ENCODE results near the gene MAPT.

Gene MAPT

DNA sequence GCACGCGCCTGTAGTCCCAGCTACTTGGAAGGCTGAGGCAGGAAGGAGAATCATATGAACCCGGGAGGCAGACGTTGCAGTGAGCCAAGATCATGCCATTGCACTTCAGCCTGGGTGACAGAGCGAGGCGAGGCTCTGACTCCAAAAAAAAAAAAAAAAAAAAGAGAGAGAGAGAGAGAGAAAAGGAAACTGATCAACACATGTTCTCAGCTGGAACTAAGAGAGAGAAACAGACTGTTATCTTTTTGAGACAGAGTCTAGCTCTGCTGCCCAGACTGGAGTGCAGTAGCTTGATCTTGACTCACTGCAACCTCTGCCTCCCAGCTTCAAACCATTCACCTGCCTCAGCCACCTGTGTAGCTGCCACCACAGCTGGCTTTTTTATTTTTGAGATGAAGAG lies 165.1 kb downstream of the MAPT start:
- in situ Hi-C loops (cut with HindIII; ENCODE audit: low pct_ligation_motif_present, low sequenced_read_pairs), result no loop called here
- peaks cover 3% of the 10 kb centered on the region for H3K36me3 ChIP-seq (replicated peaks)
- no peak for DNase-seq
- H3K27ac ChIP-seq, result no peak overlapping the region
- no peak overlapping the region for H3K4me3 ChIP-seq (ENCODE audit: low read depth, low read length)
- TF ChIP-seq CTCF (IDR thresholded peaks at IDR 0.05; ENCODE audit: low read depth, low read length, missing control alignments), result no peak
- no peaks in the 10 kb centered on the region for H3K27me3 ChIP-seq (replicated peaks)

DNA sequence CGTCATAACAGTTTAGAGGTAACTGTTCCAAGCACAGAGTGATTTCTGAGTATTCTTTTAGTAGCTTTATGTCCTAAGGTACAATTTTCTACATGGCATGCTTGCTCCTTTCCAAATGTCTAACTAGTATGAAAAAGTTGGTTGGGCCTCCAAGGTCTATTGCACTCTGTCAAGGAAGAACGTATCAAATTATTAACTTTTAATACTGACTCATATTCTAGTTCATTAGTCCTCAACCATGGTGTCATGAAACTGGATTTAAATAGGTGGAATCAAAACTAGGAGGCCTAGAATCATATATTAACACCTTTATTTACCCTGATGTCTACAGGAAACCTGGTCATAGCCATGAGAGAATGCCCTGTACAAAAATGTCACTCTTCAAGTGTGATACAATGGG lies 166.1 kb downstream of the MAPT start:
- no peaks in the 10 kb centered on the region for H3K27me3 ChIP-seq (replicated peaks)
- H3K27ac ChIP-seq, result no peak overlapping the region
- in situ Hi-C loops (cut with HindIII; ENCODE audit: low pct_ligation_motif_present, low sequenced_read_pairs), result no loop called here
- DNase-seq, result no peak
- peaks cover 7% of the 10 kb centered on the region for H3K36me3 ChIP-seq (replicated peaks)
- TF ChIP-seq CTCF (IDR thresholded peaks at IDR 0.05; ENCODE audit: low read depth, low read length, missing control alignments), result no peak
- no peak overlapping the region for H3K4me3 ChIP-seq (ENCODE audit: low read depth, low read length)

GRCh38 chr17:46061435-46061834 lies 167.1 kb downstream of the MAPT start:
- no peak overlapping the region for H3K27ac ChIP-seq
- no peak for DNase-seq
- TF ChIP-seq CTCF (IDR thresholded peaks at IDR 0.05; ENCODE audit: low read depth, low read length, missing control alignments), result no peak
- H3K4me3 ChIP-seq (ENCODE audit: low read depth, low read length), result no peak overlapping the region
- in situ Hi-C loops (cut with HindIII; ENCODE audit: low pct_ligation_motif_present, low sequenced_read_pairs), result no loop called here
- H3K36me3 ChIP-seq (replicated peaks), result peaks cover 15% of the 10 kb centered on the region
- no peaks in the 10 kb centered on the region for H3K27me3 ChIP-seq (replicated peaks)

DNA sequence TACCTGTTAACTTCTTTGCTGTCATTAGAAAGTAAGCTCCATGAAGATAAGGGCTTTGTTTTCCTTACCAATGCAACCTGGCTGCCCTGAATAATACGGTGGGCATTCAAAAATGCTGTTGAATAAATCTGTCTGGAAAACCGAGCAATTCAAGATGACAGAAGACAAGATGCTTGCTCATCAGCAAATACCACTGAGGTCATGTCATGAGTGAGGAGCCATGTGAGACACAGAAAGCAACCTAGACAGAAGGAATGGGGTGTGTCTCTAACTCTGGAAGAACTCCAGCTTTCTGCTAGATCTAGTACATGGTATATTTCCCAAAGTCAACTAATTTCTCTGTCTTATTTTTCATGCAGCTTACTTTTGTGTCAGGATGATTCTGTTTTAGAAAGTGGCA lies 168.9 kb downstream of the MAPT start:
- H3K4me3 ChIP-seq (ENCODE audit: low read depth, low read length), result no peak overlapping the region
- H3K27ac ChIP-seq, result peak overlapping the region; percentile 66
- no peak for TF ChIP-seq CTCF (IDR thresholded peaks at IDR 0.05; ENCODE audit: low read depth, low read length, missing control alignments)
- in situ Hi-C loops (cut with HindIII; ENCODE audit: low pct_ligation_motif_present, low sequenced_read_pairs), result no loop called here
- no peaks in the 10 kb centered on the region for H3K27me3 ChIP-seq (replicated peaks)
- peaks cover 17% of the 10 kb centered on the region for H3K36me3 ChIP-seq (replicated peaks)
- DNase-seq, result peak; percentile 86

DNA sequence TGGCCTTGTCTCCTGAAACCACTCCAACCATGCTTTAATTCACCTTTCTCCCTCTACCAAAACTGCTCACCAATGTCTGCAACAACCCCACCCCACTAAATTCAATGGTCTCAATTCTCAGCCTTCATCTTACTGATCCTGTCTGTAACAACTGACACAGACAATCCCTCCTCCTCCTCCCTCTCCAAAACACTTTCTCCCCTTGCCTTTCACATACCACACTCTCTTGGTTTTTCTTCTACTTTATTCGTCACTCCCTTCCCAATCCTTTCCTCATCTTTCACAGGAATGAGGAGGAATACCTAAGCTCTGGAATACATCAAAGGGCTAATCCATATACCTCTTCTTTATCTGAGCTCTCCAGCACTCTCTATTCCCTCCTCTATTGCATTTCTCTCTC lies 170.1 kb downstream of the MAPT start:
- H3K27ac ChIP-seq, result no peak overlapping the region
- in situ Hi-C loops (cut with HindIII; ENCODE audit: low pct_ligation_motif_present, low sequenced_read_pairs), result no loop called here

More for the DNA sequence above, 170.1 kb downstream of the MAPT start:
- no peak for DNase-seq
- TF ChIP-seq CTCF (IDR thresholded peaks at IDR 0.05; ENCODE audit: low read depth, low read length, missing control alignments), result no peak
- Histone ChIP-seq H3K27me3 (replicated peaks) (no peaks in the 10 kb centered on the region), H3K36me3 (replicated peaks) (peaks cover 17% of the 10 kb centered on the region), H3K4me3 (ENCODE audit: low read depth, low read length) (no peak overlapping the region)

All from brain microvascular endothelial cell (primary cell).